Suprapubic skin (tissue), 4 donors: Measurements from ENCODE around the gene TTC24. TPM values are rescaled to one million over a fixed set of nuclear protein-coding genes. Genes with fewer than 3 reads are reported as not detected.

ENCODE experiments used
- DNase-seq, 2 donors: peaks; one replicate each; pipeline ENCODE4 v3.0.0-alpha.2; 2019; ENCODE audit warnings: low spot score in 2 of 2
- H3K27ac ChIP-seq: fragments of 200-600 bp; sonication (generic); one replicate; pipeline ENCODE4 v1.5.1; 2019
- H3K27me3 ChIP-seq: fragments of 200-600 bp; sonication (generic); one replicate; pipeline ENCODE4 v1.5.1; 2019
- H3K36me3 ChIP-seq: fragments of 200-600 bp; sonication (generic); one replicate; pipeline ENCODE4 v1.5.1; 2019
- H3K4me1 ChIP-seq: fragments of 200-600 bp; sonication (generic); one replicate; pipeline ENCODE4 v1.5.1; 2019
- H3K4me3 ChIP-seq: fragments of 200-600 bp; sonication (generic); one replicate; pipeline ENCODE4 v1.5.1; 2019; ENCODE audit warnings: mild to moderate bottlenecking
- H3K9me3 ChIP-seq: fragments of 200-600 bp; sonication (generic); one replicate; pipeline ENCODE4 v1.5.1; 2019
- CTCF ChIP-seq, 2 donors: fragments of 200-600 bp in 1 of 2; fragments of 450-650 bp in 1 of 2; sonication (generic) in 1 of 2; IDR thresholded peaks; one replicate each; pipeline ENCODE4 v1.5.1; 2016 to 2019; ENCODE audit warnings: antibody characterized with exemption in 2 of 2, mild to moderate bottlenecking in 1 of 2, moderate library complexity in 1 of 2
- EP300 ChIP-seq: sonication (generic); formaldehyde crosslinking; IDR thresholded peaks from one replicate; pipeline ENCODE4 v1.6.1; 2017; ENCODE audit warnings: antibody characterized with exemption
- POLR2A ChIP-seq, 2 donors: fragments of 450-650 bp; IDR thresholded peaks; one replicate each; pipeline ENCODE4 v1.6.1; 2017; ENCODE audit warnings: antibody characterized with exemption in 2 of 2, mild to moderate bottlenecking in 2 of 2, moderate library complexity in 2 of 2
- POLR2AphosphoS5 ChIP-seq, 3 donors: sonication (generic); formaldehyde crosslinking; IDR thresholded peaks; one replicate each; pipeline ENCODE4 v1.6.1; 2017; ENCODE audit warnings: antibody characterized with exemption in 3 of 3
- WGBS: methylation state at CpG from one replicate; pipeline ENCODE4 v1.1.5; 2018; 5-methylcytosine and 5-hydroxymethylcytosine counted together
- total RNA-seq, 4 donors: library from RNA; depleted of rRNA; stranded (reverse); fragments of >200 nt; gene quantifications; one replicate each; pipeline ENCODE4 v1.1.0, GENCODE V29; 2016

The TTC24 gene
- total RNA-seq, 4 donors from 2014 or later = not detected

GRCh38 chr1:156622581-156623297 lies 43.2 kb downstream of the TTC24 start:
- Histone ChIP-seq H3K27me3 (peaks cover 91% of the 10 kb centered on the region), H3K4me3 (no peak overlapping the region), H3K4me1 (peaks cover 21% of the 10 kb centered on the region), H3K9me3 (no peaks in the 10 kb centered on the region), H3K36me3 (no peaks in the 10 kb centered on the region), H3K27ac (no peak overlapping the region)
- no peak for DNase-seq
- 74% methylated on average over 6 of the region's 6 CpGs for WGBS
- TF ChIP-seq POLR2A (IDR thresholded peaks at IDR 0.05) (no peak), CTCF (IDR thresholded peaks at IDR 0.05) (no peak), EP300 (no peak), POLR2AphosphoS5 (IDR thresholded peaks at IDR 0.05) (no peak)

- H3K27ac ChIP-seq = no peak overlapping the region
- 6% methylated on average over 38 of the region's 87 CpGs for WGBS
These were observed 44.7 kb downstream of the TTC24 start for GRCh38 chr1:156623946-156624813.

GRCh38 chr1:156624814-156625435 lies 45.4 kb downstream of the TTC24 start:
- Histone ChIP-seq H3K27me3 (peaks cover 82% of the 10 kb centered on the region), H3K4me1 (peaks cover 21% of the 10 kb centered on the region), H3K4me3 (peak overlapping the region; percentile 42), H3K9me3 (no peaks in the 10 kb centered on the region), H3K27ac (no peak overlapping the region), H3K36me3 (no peaks in the 10 kb centered on the region)
- 4% methylated on average over 25 of the region's 55 CpGs for WGBS
- DNase-seq = no peak
- TF ChIP-seq EP300 (no peak), CTCF (IDR thresholded peaks at IDR 0.05) (no peak), POLR2A (IDR thresholded peaks at IDR 0.05) (no peak), POLR2AphosphoS5 (IDR thresholded peaks at IDR 0.05) (no peak)

More at GRCh38 chr1:156623946-156624813, 44.7 kb downstream of the TTC24 start:
- H3K36me3 ChIP-seq = no peaks in the 10 kb centered on the region
- peaks cover 84% of the 10 kb centered on the region for H3K27me3 ChIP-seq
- no peak for DNase-seq
- no peak for TF ChIP-seq CTCF (IDR thresholded peaks at IDR 0.05)
- no peak for TF ChIP-seq POLR2AphosphoS5 (IDR thresholded peaks at IDR 0.05)
- TF ChIP-seq POLR2A (IDR thresholded peaks at IDR 0.05) = no peak
- no peak for TF ChIP-seq EP300
- H3K9me3 ChIP-seq = no peaks in the 10 kb centered on the region
- peak overlapping the region; percentile 42 for H3K4me3 ChIP-seq
- peaks cover 21% of the 10 kb centered on the region for H3K4me1 ChIP-seq

GRCh38 chr1:156625436-156626078 lies 46.0 kb downstream of the TTC24 start:
- H3K27me3 ChIP-seq = peaks cover 82% of the 10 kb centered on the region
- H3K27ac ChIP-seq = no peak overlapping the region
- DNase-seq = no peak
- H3K4me3 ChIP-seq = peak overlapping the region; percentile 42
- peaks cover 21% of the 10 kb centered on the region for H3K4me1 ChIP-seq
- 2% methylated on average over 29 of the region's 45 CpGs for WGBS
- TF ChIP-seq POLR2AphosphoS5 (IDR thresholded peaks at IDR 0.05) (no peak), CTCF (IDR thresholded peaks at IDR 0.05) (peak; percentile 65 to 81)
- H3K9me3 ChIP-seq = no peaks in the 10 kb centered on the region
- no peaks in the 10 kb centered on the region for H3K36me3 ChIP-seq
